GM12872 (cell line): Measurements from ENCODE around the gene KIF26B.

Experiments used
- CTCF ChIP-seq: IDR thresholded peaks from 3 replicates; pipeline ENCODE4 v1.5.1; 2011; ENCODE audit warnings: low read depth, mild to moderate bottlenecking, low read length, moderate library complexity; ENCODE audit not compliant: insufficient read depth

Gene KIF26B

GRCh38 chr1:245111073-245111472 is 43.7 kb upstream of the KIF26B start:
- TF ChIP-seq CTCF, result no peak

GRCh38 chr1:245113649-245114048 is 41.1 kb upstream of the KIF26B start:
- TF ChIP-seq CTCF, result no peak

- TF ChIP-seq CTCF, result no peak
Measured at GRCh38 chr1:245116131-245116530, 38.7 kb upstream of the KIF26B start.

GRCh38 chr1:245116751-245117150 is 38.0 kb upstream of the KIF26B start:
- TF ChIP-seq CTCF, result no peak

GRCh38 chr1:245118066-245118465 is 36.7 kb upstream of the KIF26B start:
- no peak for TF ChIP-seq CTCF

- no peak for TF ChIP-seq CTCF
Measured at GRCh38 chr1:245118806-245119205, 36.0 kb upstream of the KIF26B start.

GRCh38 chr1:245121523-245121922 is 33.3 kb upstream of the KIF26B start:
- TF ChIP-seq CTCF, result no peak

- TF ChIP-seq CTCF, result no peak
Measured at GRCh38 chr1:245124241-245124640, 30.5 kb upstream of the KIF26B start.
